H1 (cell line): Measurements from ENCODE around the gene C5orf52. TPM values are rescaled to one million over a fixed set of nuclear protein-coding genes. Genes with fewer than 3 reads are reported as not detected.

Experiments used
- CTCF ChIA-PET: fragments of 300-600 bp; sonication (Branson Sonifier 250); formaldehyde crosslinking; loops from one replicate; lab custom pipeline; 2021; ENCODE audit not compliant: partially characterized antibody; lab: Charles Lee
- POLR2A ChIA-PET: fragments of 300-600 bp; sonication (Branson Sonifier 250); formaldehyde crosslinking; loops from one replicate; lab custom pipeline; 2021; ENCODE audit warnings: inconsistent platforms; ENCODE audit not compliant: partially characterized antibody; lab: Charles Lee
- DNase-seq, 2 experiments: peaks; one replicate each; pipeline versions ENCODE4 v3.0.0 to v3.0.0-alpha.2; 2010 to 2022; ENCODE audit warnings: low spot score in 2 of 2, low read depth in 1 of 2, mixed read lengths in 1 of 2
- FAIRE-seq: peaks from 2 replicates; lab custom pipeline; 2011; peaks lifted over from hg19 to GRCh38; lab: Jason Lieb, UNC
- H2AFZ ChIP-seq: 2 replicates; pipeline ENCODE4 v1.8.1; 2012; ENCODE audit warnings: low read length, inconsistent platforms
- H2AK5ac ChIP-seq: 2 replicates; pipeline ENCODE4 v1.6.1; 2013; ENCODE audit warnings: low read depth, low read length
- H2BK120ac ChIP-seq: replicated peaks from 2 replicates; pipeline ENCODE3; 2013; ENCODE audit warnings: low read depth, low read length, inconsistent platforms
- H2BK12ac ChIP-seq: 2 replicates; pipeline ENCODE4 v1.6.1; 2013; ENCODE audit warnings: low read depth, low read length
- H2BK15ac ChIP-seq: 2 replicates; pipeline ENCODE4 v1.6.1; 2013; ENCODE audit warnings: low read length
- H2BK20ac ChIP-seq: 2 replicates; pipeline ENCODE4 v1.6.1; 2013; ENCODE audit warnings: low read length
- H2BK5ac ChIP-seq: 2 replicates; pipeline ENCODE4 v1.6.1; 2013; ENCODE audit warnings: low read depth, low read length
- H3K14ac ChIP-seq: 2 replicates; pipeline ENCODE4 v1.6.1; 2013; ENCODE audit warnings: inconsistent platforms; ENCODE audit not compliant: insufficient read length
- H3K18ac ChIP-seq: 2 replicates; pipeline ENCODE4 v1.6.1; 2013; ENCODE audit warnings: low read length; ENCODE audit errors: extremely low read depth
- H3K23ac ChIP-seq: 2 replicates; pipeline ENCODE4 v1.6.1; 2013; ENCODE audit warnings: inconsistent platforms; ENCODE audit not compliant: insufficient read length
- H3K23me2 ChIP-seq: 2 replicates; pipeline ENCODE4 v1.6.1; 2013; ENCODE audit warnings: low read depth, low read length
- H3K27ac ChIP-seq: 2 replicates; pipeline ENCODE4 v1.6.1; 2011; ENCODE audit warnings: low read depth, low read length, inconsistent platforms
- H3K27me3 ChIP-seq, 4 experiments: replicated peaks in 1 of 4; 1 replicate in 1 of 4; 2 replicates in 3 of 4; pipeline versions ENCODE4 v1.6.1 to v1.8.1; 2011 to 2013; ENCODE audit warnings: low read length in 3 of 4, mild to moderate bottlenecking in 3 of 4, inconsistent platforms in 2 of 4, mixed read lengths in 2 of 4, moderate library complexity in 1 of 4; ENCODE audit not compliant: control insufficient read depth in 3 of 4, insufficient read depth in 3 of 4; ENCODE audit errors: extremely low read depth in 1 of 4
- H3K36me3 ChIP-seq, 4 experiments: 2 replicates each; pipeline versions ENCODE4 v1.6.1 to v1.8.1; 2011 to 2013; ENCODE audit warnings: mild to moderate bottlenecking in 4 of 4, low read length in 3 of 4, moderate library complexity in 2 of 4, control low read depth in 1 of 4, inconsistent platforms in 1 of 4; ENCODE audit not compliant: insufficient read depth in 4 of 4, control insufficient read depth in 2 of 4
- H3K4ac ChIP-seq: replicated peaks from 2 replicates; pipeline ENCODE3; 2013; ENCODE audit warnings: low read length, low read depth, mixed read lengths, inconsistent platforms; ENCODE audit not compliant: insufficient read length
- H3K4me1 ChIP-seq, 4 experiments: replicated peaks in 1 of 4; 1 replicate in 1 of 4; 2 replicates in 3 of 4; pipeline versions ENCODE4 v1.6.1 to v1.8.1; 2011 to 2013; ENCODE audit warnings: low read length in 3 of 4, inconsistent platforms in 2 of 4, mixed read lengths in 1 of 4; ENCODE audit not compliant: insufficient read depth in 4 of 4, control insufficient read depth in 3 of 4
- H3K4me2 ChIP-seq, 2 experiments: 2 replicates each; pipeline versions ENCODE4 v1.6.1 to v1.8.1; 2011 to 2013; ENCODE audit warnings: low read depth in 2 of 2, low read length in 2 of 2, control low read depth in 1 of 2, inconsistent platforms in 1 of 2, mild to moderate bottlenecking in 1 of 2; ENCODE audit not compliant: insufficient read depth in 1 of 2
- H3K4me3 ChIP-seq, 4 experiments: fragments of 200-600, 300-600 bp in 1 of 4; sonication (generic), shearing (Covaris generic), sonication (Bioruptor Twin) in 1 of 4; 2 replicates each; pipeline versions ENCODE4 v1.5.1 to v1.8.1; 2011 to 2016; ENCODE audit warnings: low read length in 4 of 4, low read depth in 3 of 4, control low read depth in 2 of 4, inconsistent platforms in 2 of 4, mild to moderate bottlenecking in 2 of 4, mixed read lengths in 1 of 4, moderate library complexity in 1 of 4; ENCODE audit not compliant: insufficient read depth in 2 of 4; ENCODE audit errors: extremely low read depth in 1 of 4
- H3K56ac ChIP-seq: replicated peaks from 2 replicates; pipeline ENCODE3; 2013; ENCODE audit warnings: low read depth, mild to moderate bottlenecking, mixed read lengths, low read length, inconsistent platforms; ENCODE audit not compliant: insufficient read length
- H3K79me1 ChIP-seq: 2 replicates; pipeline ENCODE4 v1.6.1; 2013; ENCODE audit warnings: low read depth, low read length, control low read depth
- H3K79me2 ChIP-seq, 2 experiments: 2 replicates each; pipeline versions ENCODE4 v1.6.1 to v1.8.1; 2012 to 2013; ENCODE audit warnings: low read length in 2 of 2, mild to moderate bottlenecking in 2 of 2, inconsistent platforms in 1 of 2; ENCODE audit not compliant: insufficient read depth in 2 of 2, control insufficient read depth in 1 of 2
- H3K9ac ChIP-seq, 4 experiments: replicated peaks in 1 of 4; 1 replicate in 1 of 4; 2 replicates in 3 of 4; pipeline versions ENCODE4 v1.6.1 to v1.8.1; 2011 to 2013; ENCODE audit warnings: low read depth in 3 of 4, low read length in 3 of 4, control low read depth in 2 of 4, mild to moderate bottlenecking in 2 of 4, moderate library complexity in 2 of 4, inconsistent platforms in 1 of 4; ENCODE audit errors: extremely low read depth in 1 of 4
- H3K9me3 ChIP-seq, 2 experiments: 2 replicates each; pipeline versions ENCODE4 v1.6.1 to v1.8.1; 2012 to 2013; ENCODE audit warnings: mild to moderate bottlenecking in 2 of 2, moderate library complexity in 2 of 2, control low read depth in 1 of 2, inconsistent platforms in 1 of 2, low read depth in 1 of 2, low read length in 1 of 2, mixed read lengths in 1 of 2; ENCODE audit not compliant: insufficient read depth in 2 of 2
- H4K20me1 ChIP-seq, 2 experiments: replicated peaks in 1 of 2; 2 replicates each; pipeline versions ENCODE3 to v1.8.1; 2011 to 2013; ENCODE audit warnings: inconsistent platforms in 2 of 2, low read length in 2 of 2, mild to moderate bottlenecking in 1 of 2; ENCODE audit not compliant: insufficient read depth in 2 of 2, control insufficient read depth in 1 of 2
- H4K5ac ChIP-seq: 2 replicates; pipeline ENCODE4 v1.6.1; 2013; ENCODE audit warnings: low read length, low read depth, mixed read lengths, inconsistent platforms; ENCODE audit not compliant: insufficient read length
- H4K8ac ChIP-seq: 2 replicates; pipeline ENCODE4 v1.8.0; 2013; ENCODE audit warnings: mild to moderate bottlenecking, moderate library complexity, low read length, inconsistent platforms; ENCODE audit not compliant: insufficient read depth; ENCODE audit errors: extremely low read depth
- H4K91ac ChIP-seq: replicated peaks from 2 replicates; pipeline ENCODE3; 2013; ENCODE audit warnings: low read length, mixed read lengths, inconsistent platforms; ENCODE audit not compliant: insufficient read length
- SP1 ChIP-seq: IDR thresholded peaks from 2 replicates; pipeline ENCODE4 v1.6.1; 2011; ENCODE audit warnings: low read depth, low read length
- WGBS, 2 experiments: shearing (Covaris generic) in 1 of 2; methylation state at CpG; one replicate each; pipeline versions ENCODE4 v1.1.6 to v1.1.7; 2013 to 2015; ENCODE audit warnings: low lambda C conversion rate in 2 of 2, mixed read lengths in 2 of 2, inconsistent platforms in 1 of 2, low coverage in 1 of 2, missing lambda C conversion rate in 1 of 2; ENCODE audit not compliant: insufficient replicate concordance in 2 of 2, insufficient coverage in 1 of 2, insufficient read length in 1 of 2; ENCODE audit errors: extremely low coverage in 1 of 2, missing lambda C conversion rate in 1 of 2; 5-methylcytosine and 5-hydroxymethylcytosine counted together
- polyA plus RNA-seq, 7 experiments: library from polyadenylated mRNA; depleted of rRNA in 3 of 7; stranded (reverse) in 5 of 7; unstranded in 2 of 7; fragments of >200 nt in 5 of 7; fragments of 200-250 nt in 2 of 7; gene quantifications; 1 replicate in 5 of 7; 2 replicates in 1 of 7; 4 replicates in 1 of 7; pipeline versions ENCODE4 v1.2.1 to v1.2.3, GENCODE V29; 2011 to 2013; ENCODE audit warnings: missing spikeins in 2 of 7, mixed read lengths in 2 of 7
- total RNA-seq: library from RNA; stranded (reverse); fragmentation: NEBNext Ultra II Directional; extraction: Animal tissue kit (Norgen Biotek cat#: 25700); gene quantifications from 2 replicates; pipeline ENCODE4 v1.2.1, GENCODE V29; 2021

C5orf52 gene
- total and polyA plus RNA-seq, 2 of the 8 experiments (the other 6 are each of a cell fraction or from before 2014, with no cell fraction given): not detected

DNA sequence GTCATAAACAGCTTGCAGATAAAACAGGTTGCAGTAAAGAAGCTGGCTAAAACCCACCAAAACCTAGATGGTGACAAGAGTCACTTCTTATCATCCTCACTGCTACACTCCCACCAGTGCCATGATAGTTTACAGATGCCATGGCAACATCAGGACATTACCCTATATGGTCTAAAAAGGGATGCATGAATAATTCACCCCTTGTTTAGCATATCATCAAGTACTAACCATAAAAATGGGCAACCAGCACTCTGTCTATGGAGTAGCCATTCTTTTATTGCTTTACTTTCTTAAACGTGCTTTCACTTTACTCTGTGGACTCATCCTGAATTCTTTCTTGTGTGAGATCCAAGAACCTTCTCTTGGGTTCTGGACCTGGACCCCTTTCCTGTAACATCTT is 12.4 kb upstream of the C5orf52 start:
- Histone ChIP-seq H2BK15ac (no peak overlapping the region), H2BK120ac (no peak overlapping the region), H4K8ac (no peak overlapping the region), H2BK12ac (no peak overlapping the region), H4K5ac (no peak overlapping the region), H3K14ac (no peak overlapping the region), H3K18ac (no peak overlapping the region), H3K23me2 (no peaks in the 10 kb centered on the region), H3K27ac (no peak overlapping the region), H3K4me3 (no peak overlapping the region), H3K4me2 (no peak overlapping the region), H3K9me3 (peaks cover 11 to 29% of the 10 kb centered on the region in 2 experiments), H3K79me1 (no peaks in the 10 kb centered on the region), H2AK5ac (no peak overlapping the region), H4K91ac (no peak overlapping the region), H2BK20ac (no peak overlapping the region), H3K56ac (no peak overlapping the region), H3K4me1 (no peaks in the 10 kb centered on the region), H3K23ac (no peak overlapping the region), H2AFZ (no peak overlapping the region), H3K4ac (no peak overlapping the region), H3K9ac (no peak overlapping the region), H2BK5ac (no peak overlapping the region), H3K36me3 (no peaks in the 10 kb centered on the region), H3K27me3 (no peaks in the 10 kb centered on the region), H3K79me2 (no peaks in the 10 kb centered on the region), H4K20me1 (no peaks in the 10 kb centered on the region)
- ChIA-PET POLR2A (no interaction called here), CTCF (interaction anchor here (1.9 kb wide), 1 partner anchor 9 kb away, joined by 4 read pairs; no protein-coding TSS in a partner anchor)
- 88% methylated on average over 1 of the region's 1 CpG; no CpG with 5 or more reads in 1 of the 2 experiments for WGBS, 2 experiments
- TF ChIP-seq SP1: no peak
- DNase-seq (no peak), FAIRE-seq (no peak)
